Vagina (tissue), 2 donors: ENCODE results near the gene C10orf71.

ENCODE experiments used
- CTCF ChIP-seq, 3 experiments: fragments of 450-650 bp in 2 of 3; fragments of 200-600 bp in 1 of 3; sonication (generic) in 1 of 3; IDR thresholded peaks; one replicate each; pipeline ENCODE4 v1.5.1; 2017 to 2019; ENCODE audit warnings: antibody characterized with exemption in 3 of 3, mild to moderate bottlenecking in 2 of 3, moderate library complexity in 2 of 3
- POLR2AphosphoS5 ChIP-seq, 2 donors: sonication (generic); formaldehyde crosslinking; IDR thresholded peaks; one replicate each; pipeline ENCODE4 v1.9.0; 2017; ENCODE audit warnings: antibody characterized with exemption in 2 of 2, mild to moderate bottlenecking in 2 of 2, low read depth in 1 of 2; ENCODE audit not compliant: insufficient read depth in 1 of 2

GRCh38 chr10:49263591-49263990, 35.4 kb upstream of the C10orf71 start:
- no peak for TF ChIP-seq CTCF (IDR thresholded peaks at IDR 0.05)
- TF ChIP-seq POLR2AphosphoS5 (IDR thresholded peaks at IDR 0.05; ENCODE audit: insufficient read depth in 1 of 2, low read depth in 1 of 2) = no peak
